ENCODE measurements around the gene ADGRL3. TPM values are rescaled to one million over a fixed set of nuclear protein-coding genes. Genes with fewer than 3 reads are reported as not detected.

Gene ADGRL3
- total and polyA plus RNA-seq, 4 donors, result 0.07 to 1.7 (median 0.82) TPM

- no peak for DNase-seq (ENCODE audit: low spot score)
- 90% methylated on average over 6 of the region's 6 CpGs for WGBS
- H3K27ac ChIP-seq (ENCODE audit: low read depth in 1 of 2, low read length in 2 of 2), result no peak overlapping the region
- no peak overlapping the region for H3K4me3 ChIP-seq (ENCODE audit: low read depth in 1 of 3, low read length in 3 of 3)
- H3K36me3 ChIP-seq (ENCODE audit: control insufficient read depth in 4 of 4, insufficient read depth in 3 of 4, low read depth in 1 of 4, low read length in 3 of 4), result no peaks in the 10 kb centered on the region
- H3K9ac ChIP-seq (ENCODE audit: low read depth in 1 of 2, low read length in 2 of 2), result no peak overlapping the region
- H3K27me3 ChIP-seq (ENCODE audit: control insufficient read depth in 4 of 4, insufficient read depth in 4 of 4, low read length in 3 of 4), result no peaks in the 10 kb centered on the region
- H3K4me1 ChIP-seq (ENCODE audit: control insufficient read depth in 4 of 4, insufficient read depth in 4 of 4, low read length in 3 of 4), result no peaks in the 10 kb centered on the region
- H3K9me3 ChIP-seq (ENCODE audit: control insufficient read depth in 4 of 4, low read length in 3 of 4), result no peaks in the 10 kb centered on the region
- TF ChIP-seq HNF4A (conservative IDR thresholded peaks at IDR 0.05) (no peak), CTCF (IDR thresholded peaks at IDR 0.05; ENCODE audit: low read depth, low read length, missing input control) (no peak), GABPA (IDR thresholded peaks at IDR 0.05 in 1 of 2, conservative IDR thresholded peaks at IDR 0.05 in 1 of 2) (no peak)
These were observed 516.3 kb downstream of the ADGRL3 start for GRCh38 chr4:61716426-61716825.

DNA sequence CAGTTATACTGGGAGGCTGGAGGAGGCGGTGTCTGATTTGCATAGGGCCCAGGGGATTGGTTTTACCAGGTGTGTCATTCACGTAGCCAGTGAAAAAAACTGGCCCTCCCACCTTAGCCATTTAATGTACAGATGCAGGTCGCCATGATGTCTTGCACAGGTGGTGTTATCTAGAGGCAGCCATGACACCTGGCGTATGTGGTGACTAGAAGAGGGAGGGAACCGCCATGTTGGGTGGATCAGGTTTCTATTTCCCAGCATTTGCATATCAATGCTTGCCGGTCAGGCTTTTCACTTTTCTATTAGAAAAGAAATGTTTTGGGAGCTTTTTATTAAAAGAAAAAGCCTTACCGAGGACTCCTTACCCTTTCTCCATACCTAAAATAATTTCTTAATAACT, 523.4 kb downstream of the ADGRL3 start:
- H3K27me3 ChIP-seq (ENCODE audit: control insufficient read depth in 4 of 4, insufficient read depth in 4 of 4, low read length in 3 of 4), result no peaks in the 10 kb centered on the region
- no peaks in the 10 kb centered on the region for H3K9me3 ChIP-seq (ENCODE audit: control insufficient read depth in 4 of 4, low read length in 3 of 4)
- DNase-seq (ENCODE audit: low spot score), result no peak
- no peak overlapping the region for H3K27ac ChIP-seq (ENCODE audit: low read depth in 1 of 2, low read length in 2 of 2)
- WGBS, result 95% methylated on average over 7 of the region's 7 CpGs
- no peaks in the 10 kb centered on the region for H3K36me3 ChIP-seq (ENCODE audit: control insufficient read depth in 4 of 4, insufficient read depth in 3 of 4, low read depth in 1 of 4, low read length in 3 of 4)
- H3K4me3 ChIP-seq (ENCODE audit: low read depth in 1 of 3, low read length in 3 of 3), result no peak overlapping the region
- H3K9ac ChIP-seq (ENCODE audit: low read depth in 1 of 2, low read length in 2 of 2), result no peak overlapping the region
- no peak for TF ChIP-seq RAD21 (IDR thresholded peaks at IDR 0.05)
- TF ChIP-seq EGR1 (IDR thresholded peaks at IDR 0.05; ENCODE audit: low read depth in 2 of 2), result no peak
- no peak for TF ChIP-seq RXRA (IDR thresholded peaks at IDR 0.05)
- TF ChIP-seq GABPA (IDR thresholded peaks at IDR 0.05 in 1 of 2, conservative IDR thresholded peaks at IDR 0.05 in 1 of 2), result no peak
- TF ChIP-seq, protein P1, sequence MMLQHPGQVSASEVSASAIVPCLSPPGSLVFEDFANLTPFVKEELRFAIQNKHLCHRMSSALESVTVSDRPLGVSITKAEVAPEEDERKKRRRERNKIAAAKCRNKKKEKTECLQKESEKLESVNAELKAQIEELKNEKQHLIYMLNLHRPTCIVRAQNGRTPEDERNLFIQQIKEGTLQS (IDR thresholded peaks at IDR 0.05), result no peak
- TF ChIP-seq TAF1 (conservative IDR thresholded peaks at IDR 0.05), result no peak
- no peak for TF ChIP-seq NR2F2 (IDR thresholded peaks at IDR 0.05)
- TF ChIP-seq FOXA1 (IDR thresholded peaks at IDR 0.05), result no peak
- no peak for TF ChIP-seq YY1 (IDR thresholded peaks at IDR 0.05)
- no peak for TF ChIP-seq HNF4G (IDR thresholded peaks at IDR 0.05)
- TF ChIP-seq MAX (IDR thresholded peaks at IDR 0.05), result no peak
- no peak for TF ChIP-seq FOXA2 (IDR thresholded peaks at IDR 0.05)
- no peak for TF ChIP-seq CTCF (IDR thresholded peaks at IDR 0.05; ENCODE audit: low read depth, low read length, missing input control)
- no peak for TF ChIP-seq HNF4A (conservative IDR thresholded peaks at IDR 0.05)
- no peak for TF ChIP-seq JUND (IDR thresholded peaks at IDR 0.05)
- H3K4me1 ChIP-seq (ENCODE audit: control insufficient read depth in 4 of 4, insufficient read depth in 4 of 4, low read length in 3 of 4), result no peaks in the 10 kb centered on the region

- Histone ChIP-seq H3K9me3 (ENCODE audit: control insufficient read depth in 4 of 4, low read length in 3 of 4) (no peaks in the 10 kb centered on the region), H3K4me3 (ENCODE audit: low read depth in 1 of 3, low read length in 3 of 3) (no peak overlapping the region), H3K36me3 (ENCODE audit: control insufficient read depth in 4 of 4, insufficient read depth in 3 of 4, low read depth in 1 of 4, low read length in 3 of 4) (no peaks in the 10 kb centered on the region), H3K4me1 (ENCODE audit: control insufficient read depth in 4 of 4, insufficient read depth in 4 of 4, low read length in 3 of 4) (peaks cover 0 to 3% (median 0%) of the 10 kb centered on the region in 4 donors), H3K9ac (ENCODE audit: low read depth in 1 of 2, low read length in 2 of 2) (no peak overlapping the region), H3K27ac (ENCODE audit: low read depth in 1 of 2, low read length in 2 of 2) (no peak overlapping the region), H3K27me3 (ENCODE audit: control insufficient read depth in 4 of 4, insufficient read depth in 4 of 4, low read length in 3 of 4) (no peaks in the 10 kb centered on the region)
- DNase-seq (ENCODE audit: low spot score), result no peak
- 55% methylated on average over 2 of the region's 2 CpGs for WGBS
- TF ChIP-seq, protein P2, sequence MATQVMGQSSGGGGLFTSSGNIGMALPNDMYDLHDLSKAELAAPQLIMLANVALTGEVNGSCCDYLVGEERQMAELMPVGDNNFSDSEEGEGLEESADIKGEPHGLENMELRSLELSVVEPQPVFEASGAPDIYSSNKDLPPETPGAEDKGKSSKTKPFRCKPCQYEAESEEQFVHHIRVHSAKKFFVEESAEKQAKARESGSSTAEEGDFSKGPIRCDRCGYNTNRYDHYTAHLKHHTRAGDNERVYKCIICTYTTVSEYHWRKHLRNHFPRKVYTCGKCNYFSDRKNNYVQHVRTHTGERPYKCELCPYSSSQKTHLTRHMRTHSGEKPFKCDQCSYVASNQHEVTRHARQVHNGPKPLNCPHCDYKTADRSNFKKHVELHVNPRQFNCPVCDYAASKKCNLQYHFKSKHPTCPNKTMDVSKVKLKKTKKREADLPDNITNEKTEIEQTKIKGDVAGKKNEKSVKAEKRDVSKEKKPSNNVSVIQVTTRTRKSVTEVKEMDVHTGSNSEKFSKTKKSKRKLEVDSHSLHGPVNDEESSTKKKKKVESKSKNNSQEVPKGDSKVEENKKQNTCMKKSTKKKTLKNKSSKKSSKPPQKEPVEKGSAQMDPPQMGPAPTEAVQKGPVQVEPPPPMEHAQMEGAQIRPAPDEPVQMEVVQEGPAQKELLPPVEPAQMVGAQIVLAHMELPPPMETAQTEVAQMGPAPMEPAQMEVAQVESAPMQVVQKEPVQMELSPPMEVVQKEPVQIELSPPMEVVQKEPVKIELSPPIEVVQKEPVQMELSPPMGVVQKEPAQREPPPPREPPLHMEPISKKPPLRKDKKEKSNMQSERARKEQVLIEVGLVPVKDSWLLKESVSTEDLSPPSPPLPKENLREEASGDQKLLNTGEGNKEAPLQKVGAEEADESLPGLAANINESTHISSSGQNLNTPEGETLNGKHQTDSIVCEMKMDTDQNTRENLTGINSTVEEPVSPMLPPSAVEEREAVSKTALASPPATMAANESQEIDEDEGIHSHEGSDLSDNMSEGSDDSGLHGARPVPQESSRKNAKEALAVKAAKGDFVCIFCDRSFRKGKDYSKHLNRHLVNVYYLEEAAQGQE (IDR thresholded peaks at IDR 0.05), result no peak
- TF ChIP-seq FOXA2 (IDR thresholded peaks at IDR 0.05), result no peak
- no peak for TF ChIP-seq RXRA (IDR thresholded peaks at IDR 0.05)
- no peak for TF ChIP-seq EGR1 (IDR thresholded peaks at IDR 0.05; ENCODE audit: low read depth in 2 of 2)
- no peak for TF ChIP-seq SP1 (IDR thresholded peaks at IDR 0.05)
- no peak for TF ChIP-seq GABPA (IDR thresholded peaks at IDR 0.05 in 1 of 2, conservative IDR thresholded peaks at IDR 0.05 in 1 of 2)
- no peak for TF ChIP-seq HNF4G (IDR thresholded peaks at IDR 0.05)
- TF ChIP-seq, protein P1 (IDR thresholded peaks at IDR 0.05), result no peak
- TF ChIP-seq TAF1 (conservative IDR thresholded peaks at IDR 0.05), result no peak
- no peak for TF ChIP-seq CTCF (IDR thresholded peaks at IDR 0.05; ENCODE audit: low read depth, low read length, missing input control)
These were observed 527.2 kb downstream of the ADGRL3 start for GRCh38 chr4:61727286-61727685.

Data from liver (tissue), 9 donors.